SK-N-MC (cell line): ENCODE data around the gene TCF3.
"Not testable (repeated sequence)": the region's sequence is repeated elsewhere in the genome, so short reads cannot be mapped to it uniquely, and the experiment has no call there.

Experiments
- DNase-seq: peaks from one replicate; pipeline ENCODE4 v3.0.0-alpha.2; 2011; ENCODE audit warnings: low read depth, low spot score
- H3K27ac ChIP-seq: fragments of 200-600 bp; sonication (generic); 2 replicates; pipeline ENCODE4 v1.5.1; 2016; ENCODE audit warnings: mixed run types
- H3K36me3 ChIP-seq: fragments of 200-600 bp; sonication (generic); 2 replicates; pipeline ENCODE4 v1.6.1; 2017; ENCODE audit warnings: antibody characterized with exemption, low read length, mixed read lengths; ENCODE audit not compliant: insufficient read depth
- H3K4me3 ChIP-seq: fragments of 200-600 bp; sonication (generic); 2 replicates; pipeline ENCODE4 v1.5.1; 2016
- H3K9ac ChIP-seq: fragments of 200-600 bp; sonication (generic); 2 replicates; pipeline ENCODE4 v1.8.0; 2017; ENCODE audit warnings: mixed run types, mixed read lengths; ENCODE audit not compliant: insufficient read length
- H3K9me3 ChIP-seq: fragments of 200-600 bp; sonication (generic); 2 replicates; pipeline ENCODE4 v1.6.1; 2017; ENCODE audit warnings: low read depth, mild to moderate bottlenecking, antibody characterized with exemption, low read length, moderate library complexity, mixed read lengths
- EZH2 ChIP-seq: fragments of 200-600 bp; sonication (generic); IDR thresholded peaks from one replicate; pipeline ENCODE4 v1.6.1; 2017; ENCODE audit warnings: antibody characterized with exemption
- FOXP2 ChIP-seq: optimal IDR thresholded peaks from 2 replicates; pipeline ENCODE3; 2011; ENCODE audit warnings: mild to moderate bottlenecking, moderate library complexity; ENCODE audit not compliant: insufficient read depth; ENCODE audit errors: extremely low read length, control extremely low read depth
- POLR2AphosphoS5 ChIP-seq: IDR thresholded peaks from 2 replicates; pipeline ENCODE4 v1.6.1; 2012; ENCODE audit warnings: mild to moderate bottlenecking, low read depth, low read length, borderline replicate concordance

Gene TCF3

DNA sequence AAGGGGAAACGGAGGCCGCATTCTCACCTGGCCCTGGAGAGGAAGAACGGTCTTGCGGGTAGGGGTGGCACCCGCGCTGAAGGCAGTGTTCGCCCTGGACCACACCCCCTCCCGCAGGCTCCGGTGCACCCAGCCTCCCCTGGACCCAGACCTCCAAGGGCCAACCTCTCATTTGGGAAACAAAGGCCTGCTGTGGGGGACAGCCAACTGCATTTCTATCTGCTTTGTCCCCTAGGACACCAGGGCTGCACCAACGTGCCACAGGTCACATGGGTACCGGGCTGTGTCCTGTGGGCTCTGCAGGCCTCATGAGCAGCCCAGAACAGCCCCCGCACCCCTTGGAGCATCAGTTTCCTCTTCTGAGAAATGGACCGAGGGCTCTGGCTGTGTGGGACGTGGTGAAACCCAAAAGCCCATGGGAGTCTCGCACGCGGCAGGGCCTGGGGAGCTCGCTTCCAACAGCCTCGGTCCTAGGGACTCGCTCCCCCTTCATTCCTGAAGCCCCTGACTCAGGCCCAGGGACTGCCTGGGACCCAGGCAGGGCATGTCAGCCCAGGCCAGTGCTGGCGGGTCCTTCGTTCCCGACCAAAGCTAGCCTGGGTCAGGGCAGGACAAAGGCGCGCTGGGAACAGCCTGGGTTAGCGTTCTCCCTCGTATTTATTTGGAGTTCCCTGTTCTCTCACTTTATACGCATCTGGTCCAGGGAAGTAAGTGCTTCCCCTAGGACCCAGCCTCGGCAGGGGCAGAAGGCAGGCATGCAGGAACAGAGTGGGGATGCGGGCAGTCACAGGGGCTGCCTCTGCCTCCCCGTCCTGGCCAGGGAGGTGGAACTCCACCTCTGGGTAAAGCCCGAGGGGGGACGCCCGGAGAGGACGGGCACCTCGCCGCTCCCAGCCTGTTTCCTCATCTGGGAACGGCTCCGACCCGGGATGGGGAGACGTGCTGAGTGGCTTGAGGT is 4.6 kb downstream of the TCF3 start:
- no peak overlapping the region for H3K4me3 ChIP-seq
- DNase-seq: no peak
- H3K27ac ChIP-seq: peak overlapping the region; percentile 46; the same call in 1 of the 2 replicates
- no peak overlapping the region for H3K9ac ChIP-seq
- H3K36me3 ChIP-seq: peaks cover 74% of the 10 kb centered on the region
- TF ChIP-seq FOXP2 (no peak), POLR2AphosphoS5 (no peak), EZH2 (no peak)
- H3K9me3 ChIP-seq: no peaks in the 10 kb centered on the region

DNA sequence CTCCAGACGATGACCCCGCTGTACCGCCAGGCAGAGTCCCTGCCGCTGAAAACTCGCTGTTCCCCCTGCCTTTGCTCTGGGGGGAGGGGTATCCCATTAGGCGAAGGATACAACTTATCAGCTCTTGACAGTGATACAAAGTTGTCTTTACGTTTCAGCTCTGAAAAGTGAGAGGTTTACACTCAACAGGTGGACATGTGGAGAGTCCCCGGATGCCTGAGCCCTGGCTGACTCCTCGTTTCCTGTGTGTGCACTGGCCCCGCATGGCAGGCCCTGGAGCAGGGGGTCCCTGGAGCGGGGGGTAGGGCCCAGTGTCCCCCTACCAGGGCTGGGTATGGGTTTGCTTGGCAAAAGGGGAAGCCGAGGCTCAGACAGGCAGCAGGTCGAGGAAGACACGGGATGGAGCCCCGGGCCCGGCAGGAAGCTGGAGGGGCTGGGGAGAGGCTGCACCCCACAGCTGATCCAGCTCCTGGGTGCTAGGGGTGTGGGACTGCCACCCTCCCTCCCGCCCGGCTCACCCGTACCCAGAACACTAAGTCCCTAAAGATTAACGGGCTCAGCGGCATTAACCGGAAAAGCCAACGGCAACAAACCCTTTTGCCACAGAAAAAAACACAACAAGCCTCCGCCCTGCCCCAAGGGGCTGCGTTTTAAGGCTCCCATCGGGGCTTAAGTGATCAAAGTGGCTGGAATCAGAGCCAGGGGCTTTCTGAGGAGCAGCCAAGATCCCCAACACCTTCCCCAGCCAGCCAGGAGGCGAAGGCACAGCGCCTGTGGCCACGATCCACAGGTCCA is 5.6 kb downstream of the TCF3 start:
- Histone ChIP-seq H3K9me3 (no peaks in the 10 kb centered on the region), H3K36me3 (peaks cover 83% of the 10 kb centered on the region), H3K4me3 (no peak overlapping the region), H3K27ac (no peak overlapping the region), H3K9ac (no peak overlapping the region)
- TF ChIP-seq POLR2AphosphoS5 (no peak), FOXP2 (no peak), EZH2 (no peak)
- no peak for DNase-seq

DNA sequence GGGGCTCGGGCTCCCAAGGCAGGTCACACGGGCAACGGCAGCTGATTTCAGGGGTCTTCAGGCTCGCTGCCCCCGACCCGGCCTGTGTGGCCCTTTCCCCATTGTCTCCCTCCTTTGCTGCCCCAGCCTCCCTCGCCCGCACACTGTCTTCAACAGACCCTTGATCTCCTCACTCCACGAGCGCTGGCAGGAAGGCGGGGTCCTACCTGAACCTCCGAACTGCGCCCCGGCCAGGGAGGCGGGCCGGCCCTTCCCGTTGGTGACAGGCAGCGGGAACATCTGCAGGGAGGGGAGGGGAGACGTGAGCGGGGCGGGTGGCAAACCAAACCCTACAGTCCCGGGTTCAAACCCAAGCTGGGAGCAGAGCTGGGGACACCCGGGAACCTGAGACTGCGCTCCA is 6.3 kb downstream of the TCF3 start:
- H3K36me3 ChIP-seq: peaks cover 90% of the 10 kb centered on the region
- no peak overlapping the region for H3K9ac ChIP-seq
- no peak overlapping the region for H3K4me3 ChIP-seq
- no peak overlapping the region for H3K27ac ChIP-seq
- TF ChIP-seq FOXP2: no peak
- no peak for TF ChIP-seq EZH2
- TF ChIP-seq POLR2AphosphoS5: no peak
- no peak for DNase-seq
- H3K9me3 ChIP-seq: no peaks in the 10 kb centered on the region

DNA sequence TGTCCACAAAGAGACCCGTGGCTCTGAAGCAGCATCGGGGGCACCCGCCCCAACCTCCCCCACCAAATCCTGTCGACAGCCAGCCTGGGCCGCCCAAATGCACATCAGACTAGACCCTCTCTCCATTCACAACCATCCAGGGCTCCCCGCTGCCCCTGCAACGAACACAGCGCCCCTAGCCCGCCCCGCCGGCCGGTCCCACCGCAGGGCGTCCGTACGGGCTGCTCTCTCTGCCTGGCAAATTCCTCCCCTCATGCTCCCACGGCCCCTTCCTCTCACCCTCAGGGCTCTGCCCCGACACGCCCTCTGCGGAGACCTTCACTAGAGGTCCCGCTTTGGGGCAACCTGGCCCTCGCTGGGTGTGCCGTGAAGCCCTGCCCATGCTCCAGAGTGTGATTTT is 7.1 kb downstream of the TCF3 start:
- Histone ChIP-seq H3K36me3 (peaks cover 99% of the 10 kb centered on the region), H3K4me3 (no peak overlapping the region), H3K9me3 (no peaks in the 10 kb centered on the region), H3K27ac (no peak overlapping the region), H3K9ac (no peak overlapping the region)
- TF ChIP-seq EZH2: no peak
- no peak for TF ChIP-seq FOXP2
- no peak for TF ChIP-seq POLR2AphosphoS5
- DNase-seq: no peak

DNA sequence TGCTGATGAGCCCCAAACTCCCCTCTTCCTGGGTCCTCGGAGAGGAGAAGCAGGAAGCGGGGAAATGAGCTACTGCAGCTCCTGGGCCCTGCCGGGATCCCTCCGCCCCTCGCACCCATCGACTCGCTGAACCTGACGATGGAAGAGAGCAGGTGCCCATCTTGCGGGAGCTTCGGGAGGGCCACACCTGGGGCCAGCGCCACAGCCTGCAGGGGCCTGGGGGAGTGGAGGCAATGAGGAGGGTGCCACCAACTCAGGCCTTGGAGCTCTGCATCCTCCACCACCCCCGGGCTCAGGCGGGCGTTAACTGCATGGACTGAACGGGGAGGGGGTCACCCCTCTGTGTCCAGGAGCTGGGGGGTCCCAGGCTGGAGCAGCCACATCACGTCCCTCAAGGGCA is 8.3 kb downstream of the TCF3 start:
- no peak for DNase-seq
- Histone ChIP-seq H3K9me3 (no peaks in the 10 kb centered on the region), H3K27ac (0 out of 2 replicates have a peak overlapping the region, but pooled peaks have one; percentile 31), H3K9ac (no peak overlapping the region), H3K4me3 (no peak overlapping the region), H3K36me3 (peaks cover 99% of the 10 kb centered on the region)
- TF ChIP-seq EZH2 (no peak), POLR2AphosphoS5 (no peak), FOXP2 (no peak)

DNA sequence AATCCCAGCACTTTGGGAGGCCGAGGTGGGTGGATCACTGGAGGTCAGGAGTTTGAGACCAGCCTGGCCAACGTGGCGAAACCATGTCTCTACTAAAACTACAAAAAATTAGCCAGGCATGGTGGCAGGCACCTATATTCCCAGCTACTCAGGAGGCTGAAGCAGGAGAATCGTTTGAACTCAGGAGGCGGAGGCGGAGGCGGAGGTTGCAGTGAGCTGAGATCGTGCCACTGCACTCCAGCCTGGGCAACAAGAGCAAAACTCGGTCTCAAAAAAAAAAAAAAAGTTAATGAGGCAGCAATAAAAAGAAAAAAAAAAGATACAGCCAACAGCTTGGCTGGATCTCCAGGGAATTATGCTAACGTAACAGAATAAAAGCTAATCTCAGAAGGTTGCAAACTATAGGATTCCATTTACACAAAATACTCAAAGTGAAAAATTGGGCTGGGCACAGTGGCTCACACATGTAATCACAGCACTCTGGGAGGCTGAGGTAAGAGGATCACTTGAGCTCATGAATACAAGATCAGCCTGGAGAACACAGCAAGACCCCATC is 11.4 kb downstream of the TCF3 start:
- not testable (repeated sequence) for H3K9me3 ChIP-seq, DNase-seq, H3K4me3 ChIP-seq, H3K9ac ChIP-seq
- peak overlapping the region; percentile 64; the same call in 1 of the 2 replicates for H3K27ac ChIP-seq
- peaks cover 99% of the 10 kb centered on the region for H3K36me3 ChIP-seq

DNA sequence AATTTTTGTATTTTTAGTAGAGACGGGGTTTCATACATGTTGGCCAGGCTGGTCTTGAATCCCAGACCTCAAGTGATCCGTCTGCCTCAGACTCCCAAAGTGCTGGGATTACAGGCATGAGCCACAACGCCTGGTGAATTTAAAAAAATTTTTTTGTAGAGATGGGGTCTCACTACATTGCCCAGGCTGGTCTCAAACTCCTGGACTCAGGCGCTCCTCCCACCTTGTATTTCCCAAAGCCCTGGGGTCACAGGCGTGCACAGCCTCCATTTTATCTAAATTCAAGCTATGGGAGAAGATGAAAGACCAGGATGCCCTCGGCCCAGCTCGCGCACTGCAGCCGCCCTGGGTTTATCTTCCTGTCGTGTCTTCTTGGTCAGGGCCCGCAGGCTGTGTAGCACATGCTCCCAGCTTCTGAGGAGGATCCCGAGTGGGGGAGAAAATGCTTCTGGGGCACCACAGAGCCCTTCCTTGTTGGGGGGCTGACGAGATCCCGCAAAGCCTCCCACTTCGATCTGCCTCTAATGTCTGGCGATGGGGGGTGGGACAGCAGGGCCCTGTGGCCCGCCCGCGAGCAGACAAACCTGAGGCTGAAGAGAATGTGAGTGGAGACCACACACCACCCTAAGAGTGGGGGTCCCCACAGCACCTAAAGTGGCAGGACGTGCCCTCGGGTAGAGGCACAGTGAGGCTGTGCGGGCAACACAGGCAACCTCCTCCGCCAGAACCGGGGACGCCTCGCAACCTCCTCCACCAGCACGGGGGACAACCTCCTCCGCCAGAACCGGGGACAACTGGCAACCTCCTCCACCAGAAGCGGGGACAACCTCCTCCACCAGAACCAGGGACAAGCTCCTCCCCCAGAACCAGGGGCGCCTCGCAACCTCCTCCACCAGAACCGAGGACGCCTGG is 15.8 kb downstream of the TCF3 start:
- Histone ChIP-seq H3K36me3 (peaks cover 96% of the 10 kb centered on the region), H3K4me3 (no peak overlapping the region), H3K27ac (no peak overlapping the region), H3K9me3 (no peaks in the 10 kb centered on the region), H3K9ac (no peak overlapping the region)
- no peak for DNase-seq
- TF ChIP-seq POLR2AphosphoS5: no peak
- TF ChIP-seq EZH2: no peak
- TF ChIP-seq FOXP2: no peak
